ENCODE measurements around the gene PALD1.
"Not testable (repeated sequence)": the region's sequence is repeated elsewhere in the genome, so short reads cannot be mapped to it uniquely, and the experiment has no call there.

Gene PALD1

GRCh38 chr10:70575874-70576802 is 97.6 kb downstream of the PALD1 start:
- DNase-seq = no peak

GRCh38 chr10:70576803-70577517 is 98.4 kb downstream of the PALD1 start:
- no peak for DNase-seq

- no peak for DNase-seq
Measured at GRCh38 chr10:70578371-70578947, 99.9 kb downstream of the PALD1 start.

- no peak for DNase-seq
Measured at GRCh38 chr10:70579234-70580002, 100.9 kb downstream of the PALD1 start.

- DNase-seq = not testable (repeated sequence)
Measured at GRCh38 chr10:70581176-70581575, 102.6 kb downstream of the PALD1 start.

DNA sequence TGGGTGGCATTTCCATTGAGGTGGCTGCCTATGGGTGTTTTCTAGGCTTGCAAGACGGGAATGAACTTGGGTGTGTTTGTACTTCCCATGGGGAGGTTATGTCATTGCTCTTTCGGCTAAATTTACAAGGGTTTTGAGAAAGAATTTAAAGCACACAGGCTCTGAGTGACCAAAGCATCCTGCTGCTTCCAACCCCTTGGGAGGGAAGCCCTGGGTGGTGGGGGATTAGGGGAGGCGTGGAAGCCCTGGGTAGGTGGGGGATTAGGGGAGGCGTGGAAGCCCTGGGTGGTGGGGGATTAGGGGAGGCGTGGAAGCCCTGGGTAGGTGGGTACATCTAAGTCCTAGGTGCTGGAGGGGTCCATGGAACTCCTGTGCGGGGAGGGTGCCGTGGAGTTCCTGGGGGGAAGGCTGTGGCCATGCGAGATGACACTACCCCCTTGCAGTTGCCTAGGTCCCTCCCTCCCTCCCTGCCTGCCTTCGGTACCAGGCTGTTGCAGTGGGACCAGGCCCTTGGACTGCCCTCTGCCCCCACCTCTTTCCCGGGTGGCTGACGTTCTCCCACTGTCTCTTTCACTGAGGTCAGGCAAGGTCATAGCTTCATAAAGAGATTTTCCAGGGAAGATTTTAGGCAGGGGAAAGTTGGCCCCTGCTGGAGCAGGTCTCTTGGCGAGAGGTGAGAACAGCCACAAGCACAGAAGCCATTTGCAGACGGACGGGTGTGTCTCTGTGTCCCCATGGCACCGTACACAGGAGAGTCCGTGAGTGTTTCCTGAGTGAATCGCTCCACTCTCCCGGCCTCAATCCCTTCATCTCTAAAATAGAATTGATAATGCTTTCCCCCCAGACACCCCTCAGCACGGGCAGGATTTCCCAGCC is 104.5 kb downstream of the PALD1 start:
- no peak for DNase-seq

- DNase-seq = no peak
Measured at GRCh38 chr10:70583669-70584037, 105.1 kb downstream of the PALD1 start.

GRCh38 chr10:70584366-70584765 is 105.8 kb downstream of the PALD1 start:
- DNase-seq = no peak

DNA sequence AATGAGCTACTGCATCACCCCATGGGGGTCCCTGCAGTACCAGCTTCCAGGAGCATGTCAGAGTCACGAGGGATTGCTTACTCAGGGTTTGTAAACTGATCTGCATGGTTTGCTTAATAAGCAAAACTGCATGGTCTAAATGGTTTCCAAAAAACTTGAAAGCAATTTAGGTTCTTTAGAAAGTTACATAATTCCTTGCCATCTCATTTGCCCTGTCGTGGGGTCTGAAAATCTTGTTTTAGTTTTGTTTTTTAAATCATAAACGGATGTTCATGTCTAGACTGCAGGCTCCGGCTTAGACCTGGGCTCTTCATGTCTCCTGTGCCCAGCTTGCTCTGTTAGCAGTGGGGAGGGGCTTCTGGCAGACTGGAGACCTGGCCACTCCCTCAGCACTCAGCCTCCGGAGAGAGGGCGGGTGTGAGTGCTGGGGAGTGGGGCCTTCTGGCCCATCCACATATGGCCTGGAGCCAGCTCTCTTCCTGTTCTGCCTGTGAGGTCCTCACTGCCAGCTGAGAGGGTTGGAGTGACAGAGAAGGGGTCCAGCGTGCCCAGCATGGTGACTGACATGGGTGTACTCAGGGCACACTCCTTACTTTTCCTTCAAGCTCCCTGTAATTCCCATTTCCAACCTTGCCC is 106.5 kb downstream of the PALD1 start:
- peak; percentile 50 for DNase-seq

GRCh38 chr10:70585578-70586169 is 107.1 kb downstream of the PALD1 start:
- DNase-seq = no peak

DNA sequence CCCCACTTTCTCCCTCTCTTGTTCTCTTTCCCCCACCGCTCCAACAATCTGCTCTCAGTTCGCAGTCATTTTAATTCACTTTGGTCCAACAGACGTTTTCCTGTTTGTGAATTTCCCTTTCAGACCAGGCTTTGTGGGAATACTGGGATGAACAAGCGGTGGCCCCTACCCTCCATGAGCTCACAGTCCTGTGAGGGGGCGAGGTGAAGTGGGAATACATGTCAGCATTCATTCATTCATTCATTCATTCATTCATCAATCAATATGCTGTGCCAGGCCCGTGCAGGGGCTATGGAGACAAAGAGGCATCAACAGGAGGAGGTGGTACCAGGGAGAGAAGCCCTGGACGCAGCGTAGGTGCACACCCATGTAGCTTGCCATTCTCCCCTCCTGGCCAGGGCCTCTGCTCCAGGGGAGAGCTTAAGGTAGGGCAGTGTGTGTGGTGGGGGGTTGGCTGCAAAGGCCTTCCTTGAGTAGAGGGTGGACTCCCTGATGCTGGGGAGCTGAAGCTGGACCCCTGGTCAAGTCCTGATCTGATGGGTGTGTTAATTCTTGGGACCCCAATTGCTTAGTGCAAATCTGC is 107.9 kb downstream of the PALD1 start:
- no peak for DNase-seq

- no peak for DNase-seq
Measured at GRCh38 chr10:70587045-70587658, 108.6 kb downstream of the PALD1 start.

DNA sequence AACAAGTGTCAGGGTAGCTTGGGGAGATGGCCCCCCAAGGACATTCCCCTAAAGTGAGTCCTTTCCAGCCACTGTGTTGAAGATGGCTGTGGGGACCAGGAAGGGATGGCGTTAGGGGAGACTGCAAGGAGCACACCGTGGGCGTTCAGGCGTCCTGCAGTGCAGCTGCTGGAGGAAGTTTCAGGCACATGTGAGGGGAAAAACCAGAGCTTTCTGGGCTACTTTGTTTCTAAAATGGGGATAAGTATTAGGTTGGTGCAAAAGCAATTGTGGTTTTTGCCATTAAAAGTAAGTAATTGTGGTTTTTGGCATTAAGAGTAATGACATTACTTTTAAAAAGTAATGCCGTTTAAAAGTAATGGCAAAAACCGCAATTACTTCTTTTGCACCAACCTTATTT is 109.7 kb downstream of the PALD1 start:
- no peak for DNase-seq

DNA sequence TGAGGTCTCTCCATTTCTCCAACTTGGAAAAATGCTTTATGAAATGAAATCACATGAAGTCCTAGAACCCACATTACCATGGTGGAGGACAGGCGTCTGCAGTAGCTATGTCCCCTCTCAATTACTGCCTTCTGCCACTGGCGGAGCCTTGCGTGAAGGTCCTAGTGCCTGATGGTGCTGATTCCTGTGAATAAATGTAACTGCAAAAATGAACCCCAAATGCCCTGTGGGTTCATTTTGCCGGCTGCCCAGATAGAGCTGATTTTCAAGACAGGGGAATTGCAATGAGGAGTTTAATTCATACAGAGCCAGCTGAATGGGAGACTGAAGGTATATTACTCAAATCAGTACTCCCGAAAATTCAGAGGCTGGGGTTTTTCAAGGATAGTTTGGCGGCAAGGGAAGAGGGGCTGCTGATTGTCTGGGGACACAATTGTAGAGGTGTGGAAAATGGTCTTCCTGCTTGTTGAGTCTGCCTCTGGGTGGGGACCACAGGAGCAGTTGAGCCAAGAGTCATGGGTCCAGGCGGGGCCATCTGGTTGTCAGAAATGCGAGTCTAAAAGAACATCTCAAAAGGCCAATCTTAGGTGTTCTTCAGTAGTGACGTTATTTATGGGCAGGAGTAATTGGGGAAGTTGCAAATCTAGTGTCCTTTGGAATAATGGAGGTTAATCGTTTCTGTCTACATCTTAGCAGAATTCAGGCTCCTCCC is 110.4 kb downstream of the PALD1 start:
- no peak for DNase-seq

- DNase-seq = peak; percentile 17
Measured at GRCh38 chr10:70589762-70590654, 111.4 kb downstream of the PALD1 start.

DNA sequence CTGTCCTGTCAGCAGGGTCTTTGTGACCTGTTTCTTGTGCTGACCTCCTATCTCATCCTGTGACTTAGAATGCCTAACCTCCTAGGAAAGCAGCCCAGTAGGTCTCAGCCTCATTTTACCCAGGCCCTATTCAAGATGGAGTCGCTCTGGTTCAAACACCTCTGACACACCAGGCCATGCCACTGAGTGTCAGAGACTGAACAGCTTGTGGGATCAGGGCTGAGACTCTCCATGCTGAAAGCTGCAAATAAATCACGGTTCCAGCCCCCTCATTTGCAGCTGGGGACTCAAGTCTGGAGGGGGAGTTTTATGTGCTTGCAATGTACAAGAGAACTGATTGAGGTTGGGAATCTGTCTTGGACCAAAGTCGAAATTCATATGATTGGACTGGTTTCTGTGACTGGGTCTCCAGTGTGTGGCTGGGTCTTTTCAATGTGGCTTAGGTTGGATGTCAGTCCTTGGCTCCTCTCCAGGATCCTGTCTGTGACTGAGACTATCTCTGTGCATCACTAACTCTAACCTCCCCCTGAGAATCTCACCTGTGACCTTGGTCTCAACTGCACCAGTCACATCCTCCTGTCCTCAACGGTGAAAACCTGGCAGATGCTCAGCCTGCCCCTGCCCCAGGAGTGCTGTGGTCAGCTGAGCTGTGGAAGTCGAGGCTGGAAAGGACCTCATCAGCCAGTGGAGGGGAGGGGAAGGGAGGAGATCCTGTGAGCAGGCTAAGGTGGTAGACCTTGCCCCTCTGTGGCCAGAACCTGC is 112.3 kb downstream of the PALD1 start:
- DNase-seq = no peak

DNA sequence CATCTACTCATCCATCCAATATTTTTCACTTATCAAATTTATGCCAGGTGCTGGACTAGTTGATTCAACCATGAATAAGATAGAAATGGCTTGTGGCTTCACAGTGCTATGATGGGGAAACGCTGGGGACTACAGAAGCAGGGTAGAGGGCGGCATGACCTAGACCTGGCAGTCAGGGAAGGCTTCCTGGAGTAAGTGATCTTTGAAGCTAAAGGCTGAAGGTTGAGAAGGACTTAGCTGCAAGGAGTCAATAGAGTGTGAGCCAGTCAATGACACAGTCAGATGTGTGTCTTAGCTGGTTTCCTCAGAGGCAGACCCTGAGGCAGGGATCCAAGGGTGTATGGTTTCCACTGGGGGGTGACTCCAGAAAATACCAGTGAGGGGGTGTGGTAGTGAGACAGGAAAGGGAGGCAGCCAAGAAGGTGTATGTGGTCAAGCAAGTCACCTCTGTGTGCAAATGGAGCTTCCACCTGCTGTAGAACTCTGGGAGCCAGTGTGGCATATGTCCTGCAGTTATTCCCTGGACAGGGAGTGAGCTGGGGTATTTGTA is 113.7 kb downstream of the PALD1 start:
- no peak for DNase-seq
